Measurements from ENCODE around the gene KIF11. TPM values are rescaled to one million over a fixed set of nuclear protein-coding genes. Genes with fewer than 3 reads are reported as not detected.

Gene KIF11
- polyA plus RNA-seq, 1 donor from 2014 or later = 0.47 TPM

DNA sequence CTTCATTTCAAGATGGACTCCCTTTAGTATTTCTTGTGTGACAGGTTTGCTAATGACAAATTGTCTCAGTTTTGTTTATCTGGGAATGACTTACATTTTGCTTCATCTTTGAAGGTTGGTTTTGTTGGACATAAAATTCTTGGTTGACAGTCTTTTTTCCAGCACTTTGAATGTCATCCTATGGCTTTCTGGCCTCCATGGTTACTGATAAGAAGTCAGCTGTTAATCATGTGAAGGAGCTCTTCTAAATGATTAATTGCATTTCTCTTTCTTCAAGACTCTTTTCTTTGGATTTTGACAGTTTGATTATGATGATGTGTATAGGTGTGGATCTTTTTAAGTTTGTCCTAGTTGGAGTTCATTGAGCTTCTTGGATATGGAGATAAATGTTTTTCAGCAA is 69.9 kb downstream of the KIF11 start:
- Histone ChIP-seq H3K4me3 (ENCODE audit: low read length) (no peak overlapping the region), H3K4me2 (ENCODE audit: low read length) (no peak overlapping the region), H3K9me3 (ENCODE audit: low read length) (no peaks in the 10 kb centered on the region), H3K27ac (ENCODE audit: low read length) (no peak overlapping the region), H3K9ac (ENCODE audit: low read length) (no peak overlapping the region), H3K9me2 (ENCODE audit: insufficient read depth, low read length) (no peaks in the 10 kb centered on the region), H3K27me3 (ENCODE audit: insufficient read depth, low read depth, low read length) (no peaks in the 10 kb centered on the region), H2AFZ (ENCODE audit: low read depth, low read length) (no peak overlapping the region), H3F3A (ENCODE audit: insufficient read depth, low read length, poor library complexity, severe bottlenecking) (no peaks in the 10 kb centered on the region), H3K36me3 (ENCODE audit: insufficient read depth, low read length) (no peaks in the 10 kb centered on the region), H3K79me2 (replicated peaks; ENCODE audit: insufficient read depth, low read length) (no peaks in the 10 kb centered on the region), H4K20me1 (ENCODE audit: insufficient read depth) (no peaks in the 10 kb centered on the region)
- TF ChIP-seq TAF1 (IDR thresholded peaks at IDR 0.05; ENCODE audit: low read depth) (no peak), EP300 (conservative IDR thresholded peaks at IDR 0.05; ENCODE audit: poor library complexity, severe bottlenecking) (no peak)
- TF ChIP-seq, protein P1, sequence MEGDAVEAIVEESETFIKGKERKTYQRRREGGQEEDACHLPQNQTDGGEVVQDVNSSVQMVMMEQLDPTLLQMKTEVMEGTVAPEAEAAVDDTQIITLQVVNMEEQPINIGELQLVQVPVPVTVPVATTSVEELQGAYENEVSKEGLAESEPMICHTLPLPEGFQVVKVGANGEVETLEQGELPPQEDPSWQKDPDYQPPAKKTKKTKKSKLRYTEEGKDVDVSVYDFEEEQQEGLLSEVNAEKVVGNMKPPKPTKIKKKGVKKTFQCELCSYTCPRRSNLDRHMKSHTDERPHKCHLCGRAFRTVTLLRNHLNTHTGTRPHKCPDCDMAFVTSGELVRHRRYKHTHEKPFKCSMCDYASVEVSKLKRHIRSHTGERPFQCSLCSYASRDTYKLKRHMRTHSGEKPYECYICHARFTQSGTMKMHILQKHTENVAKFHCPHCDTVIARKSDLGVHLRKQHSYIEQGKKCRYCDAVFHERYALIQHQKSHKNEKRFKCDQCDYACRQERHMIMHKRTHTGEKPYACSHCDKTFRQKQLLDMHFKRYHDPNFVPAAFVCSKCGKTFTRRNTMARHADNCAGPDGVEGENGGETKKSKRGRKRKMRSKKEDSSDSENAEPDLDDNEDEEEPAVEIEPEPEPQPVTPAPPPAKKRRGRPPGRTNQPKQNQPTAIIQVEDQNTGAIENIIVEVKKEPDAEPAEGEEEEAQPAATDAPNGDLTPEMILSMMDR (IDR thresholded peaks at IDR 0.05; ENCODE audit: poor library complexity, severe bottlenecking) = no peak

- Histone ChIP-seq H3K9me2 (ENCODE audit: insufficient read depth, low read length) (no peaks in the 10 kb centered on the region), H3K27ac (ENCODE audit: low read length) (no peak overlapping the region), H3K4me2 (ENCODE audit: low read length) (no peak overlapping the region), H3F3A (ENCODE audit: insufficient read depth, low read length, poor library complexity, severe bottlenecking) (no peaks in the 10 kb centered on the region), H3K9ac (ENCODE audit: low read length) (no peak overlapping the region), H2AFZ (ENCODE audit: low read depth, low read length) (no peak overlapping the region), H3K9me3 (ENCODE audit: low read length) (no peaks in the 10 kb centered on the region), H3K36me3 (ENCODE audit: insufficient read depth, low read length) (no peaks in the 10 kb centered on the region), H3K4me3 (ENCODE audit: low read length) (no peak overlapping the region), H4K20me1 (ENCODE audit: insufficient read depth) (no peaks in the 10 kb centered on the region), H3K27me3 (ENCODE audit: insufficient read depth, low read depth, low read length) (no peaks in the 10 kb centered on the region), H3K79me2 (replicated peaks; ENCODE audit: insufficient read depth, low read length) (no peaks in the 10 kb centered on the region)
- TF ChIP-seq RAD21 (conservative IDR thresholded peaks at IDR 0.05) (no peak), MXI1 (conservative IDR thresholded peaks at IDR 0.05; ENCODE audit: poor library complexity, severe bottlenecking) (no peak), EP300 (conservative IDR thresholded peaks at IDR 0.05; ENCODE audit: poor library complexity, severe bottlenecking) (no peak), TAF1 (IDR thresholded peaks at IDR 0.05; ENCODE audit: low read depth) (no peak), REST (IDR thresholded peaks at IDR 0.05; ENCODE audit: borderline replicate concordance) (no peak), SMC3 (conservative IDR thresholded peaks at IDR 0.05; ENCODE audit: poor library complexity) (no peak), EZH2 (IDR thresholded peaks at IDR 0.05; ENCODE audit: borderline replicate concordance, insufficient read depth, low read length, poor library complexity, severe bottlenecking) (no peak), POLR2AphosphoS5 (IDR thresholded peaks at IDR 0.05) (no peak)
- TF ChIP-seq, protein P1 (IDR thresholded peaks at IDR 0.05; ENCODE audit: poor library complexity, severe bottlenecking) = no peak
These were observed 71.4 kb downstream of the KIF11 start for GRCh38 chr10:92664322-92664721.

All from neural cell (in vitro differentiated cells).